22Rv1 (cell line): ENCODE measurements around the gene PKMYT1.

Experiments used
- ZFX ChIP-seq: fragments of 450-650 bp; IDR thresholded peaks from 2 replicates; pipeline ENCODE4 v1.6.1; 2017; ENCODE audit warnings: antibody characterized with exemption, borderline replicate concordance
- TF ChIP-seq, protein P1 (sequence below): fragments of 450-650 bp; IDR thresholded peaks from 2 replicates; pipeline ENCODE4 v1.5.1; 2017; ENCODE audit warnings: mild to moderate bottlenecking

DNA sequence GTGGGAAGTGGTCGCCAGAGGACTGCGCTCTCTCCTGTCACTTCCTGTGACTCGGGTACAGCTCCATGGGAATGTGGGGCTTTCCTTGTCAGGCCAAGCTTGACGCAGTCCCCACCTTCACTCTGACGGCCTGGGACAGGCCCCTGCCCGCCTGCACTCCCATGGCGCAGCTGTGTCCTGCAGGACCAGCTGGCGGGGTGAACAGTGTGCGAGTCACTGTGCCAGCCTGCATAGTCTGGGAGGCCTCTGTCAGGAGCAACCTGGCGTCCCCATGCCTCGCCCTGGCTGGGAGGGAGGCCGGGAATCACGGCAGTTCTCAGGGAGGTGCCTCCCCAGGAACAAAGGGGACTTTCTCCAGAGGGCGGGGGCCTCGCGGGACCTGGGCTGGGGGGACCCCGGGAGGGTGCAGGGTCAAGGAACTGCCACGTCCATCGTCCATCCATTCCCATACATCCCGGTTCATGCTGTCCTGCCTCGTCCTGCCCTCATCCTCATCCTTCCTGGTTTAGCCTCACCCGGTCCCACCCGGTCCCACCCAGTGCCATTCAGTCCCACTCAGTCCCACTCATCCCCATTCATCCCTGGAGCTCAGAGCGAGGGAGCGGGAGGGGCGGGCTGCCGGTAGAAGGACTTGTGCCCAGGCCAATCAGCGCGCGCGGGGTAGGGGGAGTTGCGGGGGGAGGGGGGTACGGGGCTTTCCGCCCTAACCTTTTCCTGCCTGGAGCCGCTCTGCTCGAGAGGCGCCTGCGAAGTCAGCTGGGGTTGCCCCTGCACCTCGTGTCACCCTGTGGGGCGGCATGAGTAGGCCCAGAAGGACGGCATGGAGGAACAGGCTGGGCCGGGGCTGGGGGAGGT is 55.1 kb downstream of the PKMYT1 start:
- TF ChIP-seq, protein P1, sequence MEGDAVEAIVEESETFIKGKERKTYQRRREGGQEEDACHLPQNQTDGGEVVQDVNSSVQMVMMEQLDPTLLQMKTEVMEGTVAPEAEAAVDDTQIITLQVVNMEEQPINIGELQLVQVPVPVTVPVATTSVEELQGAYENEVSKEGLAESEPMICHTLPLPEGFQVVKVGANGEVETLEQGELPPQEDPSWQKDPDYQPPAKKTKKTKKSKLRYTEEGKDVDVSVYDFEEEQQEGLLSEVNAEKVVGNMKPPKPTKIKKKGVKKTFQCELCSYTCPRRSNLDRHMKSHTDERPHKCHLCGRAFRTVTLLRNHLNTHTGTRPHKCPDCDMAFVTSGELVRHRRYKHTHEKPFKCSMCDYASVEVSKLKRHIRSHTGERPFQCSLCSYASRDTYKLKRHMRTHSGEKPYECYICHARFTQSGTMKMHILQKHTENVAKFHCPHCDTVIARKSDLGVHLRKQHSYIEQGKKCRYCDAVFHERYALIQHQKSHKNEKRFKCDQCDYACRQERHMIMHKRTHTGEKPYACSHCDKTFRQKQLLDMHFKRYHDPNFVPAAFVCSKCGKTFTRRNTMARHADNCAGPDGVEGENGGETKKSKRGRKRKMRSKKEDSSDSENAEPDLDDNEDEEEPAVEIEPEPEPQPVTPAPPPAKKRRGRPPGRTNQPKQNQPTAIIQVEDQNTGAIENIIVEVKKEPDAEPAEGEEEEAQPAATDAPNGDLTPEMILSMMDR: no peak
- TF ChIP-seq ZFX: no peak
